Endodermal cell (in vitro differentiated cells): Measurements from ENCODE around the gene AUTS2. TPM values are rescaled to one million over a fixed set of nuclear protein-coding genes. Genes with fewer than 3 reads are reported as not detected.

ENCODE experiments used
- DNase-seq: peaks from one replicate; pipeline ENCODE4 v3.0.0-alpha.2; 2017
- H3K27ac ChIP-seq: 2 replicates; pipeline ENCODE4 v1.5.1; 2013; ENCODE audit warnings: mild to moderate bottlenecking, low read depth, low read length, moderate library complexity
- H3K27me3 ChIP-seq: 2 replicates; pipeline ENCODE4 v1.6.1; 2013; ENCODE audit warnings: mild to moderate bottlenecking, low read length, moderate library complexity; ENCODE audit not compliant: insufficient read depth, control insufficient read depth, poor library complexity, severe bottlenecking
- H3K36me3 ChIP-seq: 2 replicates; pipeline ENCODE4 v1.7.0; 2013; ENCODE audit warnings: mild to moderate bottlenecking, low read length, moderate library complexity; ENCODE audit not compliant: control insufficient read depth, insufficient read depth
- H3K4me1 ChIP-seq: one replicate; pipeline ENCODE4 v1.7.0; 2013; ENCODE audit warnings: low read length; ENCODE audit not compliant: control insufficient read depth, insufficient read depth
- H3K4me3 ChIP-seq: 2 replicates; pipeline ENCODE4 v1.5.1; 2013; ENCODE audit warnings: mild to moderate bottlenecking, low read length, moderate library complexity
- H3K9ac ChIP-seq: 2 replicates; pipeline ENCODE4 v1.6.1; 2013; ENCODE audit warnings: mild to moderate bottlenecking, low read length, moderate library complexity; ENCODE audit not compliant: poor library complexity, severe bottlenecking; ENCODE audit errors: extremely low read depth
- H3K9me3 ChIP-seq: 2 replicates; pipeline ENCODE4 v1.6.1; 2013; ENCODE audit warnings: mild to moderate bottlenecking, low read length, moderate library complexity; ENCODE audit not compliant: control insufficient read depth
- H3K27ac Mint-ChIP-seq: 2 replicates; pipeline ENCODE4 v1.8.0; 2020; ENCODE audit warnings: mixed read lengths
- H3K27me3 Mint-ChIP-seq: 2 replicates; pipeline ENCODE4 v1.8.0; 2021; ENCODE audit warnings: mild to moderate bottlenecking, mixed read lengths; ENCODE audit not compliant: insufficient read depth
- H3K36me3 Mint-ChIP-seq: 2 replicates; pipeline ENCODE4 v1.8.0; 2020; ENCODE audit warnings: low read depth, mixed read lengths
- H3K4me1 Mint-ChIP-seq: 2 replicates; pipeline ENCODE4 v1.8.0; 2020; ENCODE audit warnings: mixed read lengths
- H3K4me3 Mint-ChIP-seq: 2 replicates; pipeline ENCODE4 v1.8.0; 2020; ENCODE audit warnings: mild to moderate bottlenecking, moderate library complexity, mixed read lengths
- H3K9me3 Mint-ChIP-seq: 2 replicates; pipeline ENCODE4 v1.8.0; 2020; ENCODE audit warnings: mild to moderate bottlenecking, mixed read lengths
- WGBS, 2 experiments: methylation state at CpG; one replicate each; pipeline versions ENCODE4 v1.1.5 to v1.1.7; 2013; ENCODE audit warnings: missing lambda C conversion rate in 2 of 2, mixed read lengths in 1 of 2; ENCODE audit not compliant: insufficient coverage in 1 of 2, insufficient read length in 1 of 2; 5-methylcytosine and 5-hydroxymethylcytosine counted together
- total RNA-seq, 2 donors: library from RNA; stranded (reverse); fragmentation: NEBNext Ultra II Directional in 1 of 2; extraction: Animal tissue kit (Norgen Biotek cat#: 25700) in 1 of 2; gene quantifications; 2 replicates in 1 of 2; 3 replicates in 1 of 2; pipeline ENCODE4 v1.2.1, GENCODE V29; 2021
- TF ChIP-seq, protein P1 (sequence below): fragments of 200-600 bp; sonication (generic); conservative IDR thresholded peaks from 2 replicates; pipeline ENCODE4 v1.5.0; 2021; ENCODE audit warnings: antibody characterized with exemption, mild to moderate bottlenecking

The AUTS2 gene
- total RNA-seq, 2 donors from 2014 or later = 76.8 to 106 TPM

DNA sequence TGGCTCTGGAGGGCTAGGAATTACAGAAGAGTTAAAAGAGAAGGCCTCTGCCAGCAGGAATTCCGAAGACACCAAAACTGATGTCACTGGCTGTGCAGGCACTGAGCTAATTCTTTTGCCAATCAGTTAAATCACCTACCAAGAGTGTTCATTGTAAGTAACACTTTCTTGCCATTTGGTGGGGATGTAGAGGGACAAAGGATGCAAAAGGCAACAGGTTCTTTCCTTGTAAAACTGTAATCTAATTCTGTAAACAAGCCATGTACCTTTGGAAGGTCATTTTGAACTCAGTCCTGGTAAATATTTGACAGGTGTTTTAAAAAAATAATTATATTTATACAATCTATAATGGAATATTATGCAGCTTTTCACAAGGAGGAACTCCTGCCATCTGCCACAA is 438.4 kb downstream of the AUTS2 start:
- Histone ChIP-seq H3K4me1 (no peaks in the 10 kb centered on the region), H3K9me3 (no peaks in the 10 kb centered on the region), H3K27ac (no peak overlapping the region), H3K27me3 (no peaks in the 10 kb centered on the region), H3K4me3 (no peak overlapping the region), H3K36me3 (no peaks in the 10 kb centered on the region), H3K9ac (no peak overlapping the region)
- H3K4me1 Mint-ChIP-seq = peaks cover 17% of the 10 kb centered on the region
- H3K4me3 Mint-ChIP-seq = no peak overlapping the region
- WGBS, 2 experiments = 71 to 86% methylated on average over 1 of the region's 1 CpG
- H3K27ac Mint-ChIP-seq = no peak overlapping the region
- no peaks in the 10 kb centered on the region for H3K27me3 Mint-ChIP-seq
- TF ChIP-seq, protein P1, sequence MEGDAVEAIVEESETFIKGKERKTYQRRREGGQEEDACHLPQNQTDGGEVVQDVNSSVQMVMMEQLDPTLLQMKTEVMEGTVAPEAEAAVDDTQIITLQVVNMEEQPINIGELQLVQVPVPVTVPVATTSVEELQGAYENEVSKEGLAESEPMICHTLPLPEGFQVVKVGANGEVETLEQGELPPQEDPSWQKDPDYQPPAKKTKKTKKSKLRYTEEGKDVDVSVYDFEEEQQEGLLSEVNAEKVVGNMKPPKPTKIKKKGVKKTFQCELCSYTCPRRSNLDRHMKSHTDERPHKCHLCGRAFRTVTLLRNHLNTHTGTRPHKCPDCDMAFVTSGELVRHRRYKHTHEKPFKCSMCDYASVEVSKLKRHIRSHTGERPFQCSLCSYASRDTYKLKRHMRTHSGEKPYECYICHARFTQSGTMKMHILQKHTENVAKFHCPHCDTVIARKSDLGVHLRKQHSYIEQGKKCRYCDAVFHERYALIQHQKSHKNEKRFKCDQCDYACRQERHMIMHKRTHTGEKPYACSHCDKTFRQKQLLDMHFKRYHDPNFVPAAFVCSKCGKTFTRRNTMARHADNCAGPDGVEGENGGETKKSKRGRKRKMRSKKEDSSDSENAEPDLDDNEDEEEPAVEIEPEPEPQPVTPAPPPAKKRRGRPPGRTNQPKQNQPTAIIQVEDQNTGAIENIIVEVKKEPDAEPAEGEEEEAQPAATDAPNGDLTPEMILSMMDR = no peak
- H3K9me3 Mint-ChIP-seq = no peaks in the 10 kb centered on the region
- H3K36me3 Mint-ChIP-seq = no peaks in the 10 kb centered on the region
- DNase-seq = no peak

DNA sequence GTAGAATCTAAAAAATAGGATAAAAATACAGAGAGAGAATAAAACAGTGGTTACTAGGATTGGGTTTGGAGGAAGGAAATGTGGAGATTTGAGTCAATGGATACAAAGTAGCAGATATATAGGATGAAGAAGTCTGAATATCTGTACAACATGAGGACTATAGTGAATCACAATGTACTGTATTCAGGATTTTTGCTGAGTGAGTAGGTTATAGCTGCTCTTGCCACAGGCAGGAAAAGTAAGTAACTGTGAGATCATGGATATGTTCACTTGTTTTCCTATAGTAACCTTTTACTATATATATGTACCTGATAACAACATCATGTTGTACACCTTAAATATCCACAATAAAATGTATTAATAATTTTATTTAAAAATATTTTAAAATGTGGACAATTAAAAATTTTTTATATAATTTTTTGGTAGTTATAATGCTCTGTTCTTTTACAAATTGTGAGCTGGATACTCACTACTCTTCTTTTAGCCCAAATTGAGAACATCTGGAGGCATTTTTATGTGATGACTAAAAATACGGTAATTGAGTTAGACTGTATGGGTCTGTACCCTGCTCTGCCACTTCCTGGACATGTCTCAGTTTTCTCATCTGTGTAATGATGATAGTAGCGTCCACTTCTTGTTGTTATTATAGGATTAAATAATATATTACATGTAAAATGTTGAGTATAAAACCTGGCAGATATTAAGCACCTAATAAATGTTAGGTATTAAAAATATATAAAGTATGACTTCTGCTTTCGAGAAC is 439.1 kb downstream of the AUTS2 start:
- no peak overlapping the region for H3K27ac Mint-ChIP-seq
- WGBS, 2 experiments = 91% methylated on average over 2 of the region's 3 CpGs; no CpG with 5 or more reads in 1 of the 2 experiments
- H3K4me1 ChIP-seq = no peaks in the 10 kb centered on the region

DNA sequence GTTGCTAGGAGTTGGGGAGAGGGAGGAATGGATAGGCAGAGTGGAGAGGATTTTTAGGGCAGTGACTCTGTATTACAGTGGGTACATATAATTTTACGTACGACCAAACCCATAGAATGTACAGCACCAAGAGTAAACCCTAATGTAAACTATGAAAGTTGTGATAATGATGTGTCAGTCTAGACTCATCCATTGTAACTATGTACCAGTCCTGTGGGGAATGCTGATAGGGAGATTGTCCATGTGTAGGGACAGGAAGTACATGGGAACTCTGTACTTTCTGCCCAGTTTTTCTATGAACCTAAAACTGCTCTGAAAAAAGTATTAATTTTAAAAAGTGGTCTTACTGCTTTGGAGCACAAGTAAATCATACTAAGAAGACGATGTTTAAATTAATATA is 441.8 kb downstream of the AUTS2 start:
- Mint-ChIP-seq H3K27ac (no peak overlapping the region), H3K4me3 (no peak overlapping the region), H3K4me1 (peaks cover 21% of the 10 kb centered on the region), H3K27me3 (no peaks in the 10 kb centered on the region), H3K36me3 (no peaks in the 10 kb centered on the region), H3K9me3 (no peaks in the 10 kb centered on the region)
- no peak overlapping the region for H3K4me3 ChIP-seq
- H3K4me1 ChIP-seq = no peaks in the 10 kb centered on the region
- H3K27ac ChIP-seq = no peak overlapping the region
- no peaks in the 10 kb centered on the region for H3K27me3 ChIP-seq
- no peaks in the 10 kb centered on the region for H3K36me3 ChIP-seq
- DNase-seq = no peak
- no peak overlapping the region for H3K9ac ChIP-seq
- no peaks in the 10 kb centered on the region for H3K9me3 ChIP-seq
- TF ChIP-seq, protein P1 = no peak
- 100% methylated on average over 2 of the region's 3 CpGs; no CpG with 5 or more reads in 1 of the 2 experiments for WGBS, 2 experiments

More for the DNA sequence above, 439.1 kb downstream of the AUTS2 start:
- H3K36me3 Mint-ChIP-seq = no peaks in the 10 kb centered on the region
- peaks cover 15% of the 10 kb centered on the region for H3K4me1 Mint-ChIP-seq
- no peak for DNase-seq
- H3K9me3 Mint-ChIP-seq = no peaks in the 10 kb centered on the region
- no peaks in the 10 kb centered on the region for H3K27me3 Mint-ChIP-seq
- no peaks in the 10 kb centered on the region for H3K36me3 ChIP-seq
- H3K4me3 Mint-ChIP-seq = no peak overlapping the region
- no peaks in the 10 kb centered on the region for H3K27me3 ChIP-seq
- H3K4me3 ChIP-seq = no peak overlapping the region
- no peaks in the 10 kb centered on the region for H3K9me3 ChIP-seq
- TF ChIP-seq, protein P1 = no peak
- H3K9ac ChIP-seq = no peak overlapping the region
- no peak overlapping the region for H3K27ac ChIP-seq
